IMR-90 (cell line): ENCODE results near the gene SERPINA5. TPM values are rescaled to one million over a fixed set of nuclear protein-coding genes. Genes with fewer than 3 reads are reported as not detected.

ENCODE experiments used
- ATAC-seq: fragments of 200-7000 bp; cut with Tn5 transposase; 2 replicates; pipeline ENCODE4 v1.9.1; 2020; ENCODE audit warnings: low read depth, mild to moderate bottlenecking, moderate library complexity
- BruUV-seq: library from RNA; stranded (reverse); fragments of 400-500 nt; replicated peaks from 2 replicates; lab custom pipeline; 2021; lab: Mats Ljungman, UMichigan
- CTCF ChIA-PET: fragments of 300-600 bp; formaldehyde crosslinking; extraction: SDS; loops from one replicate; lab custom pipeline; 2021; ENCODE audit warnings: antibody characterized with exemption; lab: Yijun Ruan, JAX
- POLR2A ChIA-PET: fragments of 300-600 bp; sonication (Branson Sonifier 250); formaldehyde crosslinking; loops from one replicate; lab custom pipeline; 2022; ENCODE audit warnings: antibody characterized with exemption; ENCODE audit not compliant: unreplicated experiment; lab: Charles Lee
- DNase-seq: peaks from one replicate; pipeline ENCODE4 v3.0.0; 2013
- H2AFZ ChIP-seq: replicated peaks from 2 replicates; pipeline ENCODE3; 2013; ENCODE audit warnings: low read length, mild to moderate bottlenecking; ENCODE audit not compliant: poor library complexity
- H2AK5ac ChIP-seq: 2 replicates; pipeline ENCODE4 v1.6.1; 2013; ENCODE audit warnings: low read depth, low read length, inconsistent platforms
- H2AK9ac ChIP-seq: replicated peaks from 2 replicates; pipeline ENCODE3; 2013; ENCODE audit warnings: mild to moderate bottlenecking, low read depth, low read length, moderate library complexity; ENCODE audit not compliant: poor library complexity
- H2BK120ac ChIP-seq: 2 replicates; pipeline ENCODE4 v1.6.1; 2013; ENCODE audit warnings: low read depth, low read length, inconsistent platforms
- H2BK15ac ChIP-seq: 3 replicates; pipeline ENCODE4 v1.6.1; 2013; ENCODE audit warnings: low read depth, low read length, inconsistent platforms
- H2BK20ac ChIP-seq: 2 replicates; pipeline ENCODE4 v1.6.1; 2013; ENCODE audit warnings: low read depth, mild to moderate bottlenecking, inconsistent platforms, low read length, moderate library complexity
- H2BK5ac ChIP-seq: 2 replicates; pipeline ENCODE4 v1.6.1; 2013; ENCODE audit warnings: mild to moderate bottlenecking, low read depth, low read length, inconsistent platforms; ENCODE audit not compliant: poor library complexity, severe bottlenecking
- H3K14ac ChIP-seq: replicated peaks from 2 replicates; pipeline ENCODE4 v1.6.1; 2013; ENCODE audit warnings: low read depth, low read length, inconsistent platforms
- H3K18ac ChIP-seq: 2 replicates; pipeline ENCODE4 v1.6.1; 2013; ENCODE audit warnings: low read depth, low read length, control low read depth
- H3K23ac ChIP-seq: 2 replicates; pipeline ENCODE4 v1.6.1; 2013; ENCODE audit warnings: low read depth, low read length, inconsistent platforms
- H3K27ac ChIP-seq: 2 replicates; pipeline ENCODE4 v1.5.1; 2013; ENCODE audit warnings: mild to moderate bottlenecking, control low read depth, low read length; ENCODE audit not compliant: insufficient read depth
- H3K27me3 ChIP-seq: 2 replicates; pipeline ENCODE4 v1.6.1; 2013; ENCODE audit warnings: low read length; ENCODE audit not compliant: control insufficient read depth, insufficient read depth
- H3K36me3 ChIP-seq: 2 replicates; pipeline ENCODE4 v1.6.1; 2013; ENCODE audit warnings: low read length, mixed read lengths; ENCODE audit not compliant: control insufficient read depth, insufficient read depth
- H3K4ac ChIP-seq: 2 replicates; pipeline ENCODE4 v1.6.1; 2013; ENCODE audit warnings: low read depth, low read length, inconsistent platforms
- H3K4me1 ChIP-seq: 2 replicates; pipeline ENCODE4 v1.6.1; 2013; ENCODE audit warnings: low read length, mixed read lengths; ENCODE audit not compliant: control insufficient read depth, insufficient read depth
- H3K4me2 ChIP-seq: 2 replicates; pipeline ENCODE4 v1.6.1; 2013; ENCODE audit warnings: low read depth, mild to moderate bottlenecking, control low read depth, low read length, moderate library complexity
- H3K4me3 ChIP-seq: 2 replicates; pipeline ENCODE4 v1.5.1; 2013; ENCODE audit warnings: low read depth, mild to moderate bottlenecking, control low read depth, low read length, moderate library complexity; ENCODE audit not compliant: insufficient read depth
- H3K56ac ChIP-seq: 2 replicates; pipeline ENCODE4 v1.6.1; 2013; ENCODE audit warnings: low read length, inconsistent platforms; ENCODE audit not compliant: insufficient read depth; ENCODE audit errors: extremely low read depth
- H3K79me1 ChIP-seq, 2 experiments: 2 replicates each; pipeline ENCODE4 v1.6.1; 2013; ENCODE audit warnings: low read length in 2 of 2, inconsistent platforms in 1 of 2, low read depth in 1 of 2
- H3K9ac ChIP-seq: 2 replicates; pipeline ENCODE4 v1.6.1; 2013; ENCODE audit warnings: low read depth, low read length, control low read depth
- H3K9me1 ChIP-seq: 2 replicates; pipeline ENCODE4 v1.6.1; 2013; ENCODE audit warnings: low read length, inconsistent platforms; ENCODE audit not compliant: insufficient read depth
- H3K9me3 ChIP-seq: 2 replicates; pipeline ENCODE4 v1.6.1; 2013; ENCODE audit warnings: low read length; ENCODE audit not compliant: control insufficient read depth, insufficient read depth
- H4K20me1 ChIP-seq: 2 replicates; pipeline ENCODE4 v1.6.1; 2013; ENCODE audit warnings: low read length, inconsistent platforms; ENCODE audit not compliant: insufficient read depth
- H4K5ac ChIP-seq: 2 replicates; pipeline ENCODE4 v1.6.1; 2013; ENCODE audit warnings: mild to moderate bottlenecking, low read depth, low read length, control low read depth
- H4K8ac ChIP-seq, 2 experiments: 2 replicates each; pipeline ENCODE4 v1.6.1; 2013; ENCODE audit warnings: low read depth in 2 of 2, low read length in 2 of 2, control low read depth in 1 of 2, inconsistent platforms in 1 of 2
- H4K91ac ChIP-seq: 2 replicates; pipeline ENCODE4 v1.6.1; 2013; ENCODE audit warnings: low read depth, low read length, inconsistent platforms; ENCODE audit not compliant: insufficient read depth
- BHLHE40 ChIP-seq: fragments of 150-350 bp; IDR thresholded peaks from 2 replicates; pipeline ENCODE4 v1.6.1; 2016; ENCODE audit warnings: mild to moderate bottlenecking, low read depth, low read length
- CEBPB ChIP-seq: IDR thresholded peaks from 2 replicates; pipeline ENCODE4 v1.6.1; 2012; ENCODE audit warnings: low read depth, low read length, improper control_type of control experiment
- CHD1 ChIP-seq: IDR thresholded peaks from 2 replicates; pipeline ENCODE4 v1.6.1; 2012; ENCODE audit warnings: low read depth, low read length, improper control_type of control experiment
- ELK1 ChIP-seq: fragments of 150-350 bp; IDR thresholded peaks from 2 replicates; pipeline ENCODE4 v1.6.1; 2016; ENCODE audit warnings: low read depth, mild to moderate bottlenecking, low read length, moderate library complexity, borderline replicate concordance
- FOS ChIP-seq: fragments of 150-350 bp; IDR thresholded peaks from 2 replicates; pipeline ENCODE4 v1.6.1; 2016; ENCODE audit warnings: low read depth, low read length
- MAZ ChIP-seq: IDR thresholded peaks from 2 replicates; pipeline ENCODE4 v1.6.1; 2012; ENCODE audit warnings: low read depth, mild to moderate bottlenecking, low read length, improper control_type of control experiment, moderate library complexity, borderline replicate concordance
- MXI1 ChIP-seq: IDR thresholded peaks from 2 replicates; pipeline ENCODE4 v1.6.1; 2012; ENCODE audit warnings: low read depth, mild to moderate bottlenecking, low read length, moderate library complexity, borderline replicate concordance
- NFE2L2 ChIP-seq: fragments of 150-350 bp; IDR thresholded peaks from 2 replicates; pipeline ENCODE4 v1.6.1; 2016; ENCODE audit warnings: low read depth, mild to moderate bottlenecking, low read length
- RAD21 ChIP-seq: IDR thresholded peaks from 2 replicates; pipeline ENCODE4 v1.6.1; 2012; ENCODE audit warnings: low read length, improper control_type of control experiment
- RCOR1 ChIP-seq: IDR thresholded peaks from 2 replicates; pipeline ENCODE4 v1.6.1; 2012; ENCODE audit warnings: mild to moderate bottlenecking, low read length, improper control_type of control experiment; ENCODE audit not compliant: insufficient replicate concordance
- SMC3 ChIP-seq: fragments of 150-350 bp; IDR thresholded peaks from 2 replicates; pipeline ENCODE4 v1.6.1; 2016; ENCODE audit warnings: low read depth, mild to moderate bottlenecking, antibody characterized with exemption, low read length, moderate library complexity
- WGBS, 2 experiments: methylation state at CpG; one replicate each; pipeline versions ENCODE4 v1.1.5 to v1.1.7; 2013; ENCODE audit warnings: missing lambda C conversion rate in 2 of 2; ENCODE audit not compliant: insufficient read length in 1 of 2; ENCODE audit errors: extremely low coverage in 2 of 2; 5-methylcytosine and 5-hydroxymethylcytosine counted together
- dilution Hi-C: fragments of 300-500 bp; cut with HindIII; formaldehyde crosslinking; loops from one replicate; pipeline ENCODE4 v1.14.3; 2018; ENCODE audit warnings: low sequenced_read_pairs; ENCODE audit not compliant: unreplicated experiment
- in situ Hi-C: fragments of 300-500 bp; cut with MboI; formaldehyde crosslinking; loops from 3 replicates; pipeline ENCODE4 v1.14.3; 2019; ENCODE audit warnings: low sequenced_read_pairs, inconsistent platforms, mixed read lengths
- intact Hi-C: fragments of 100-400 bp; cut with micrococcal nuclease; formaldehyde crosslinking; loops from 2 replicates; pipeline ENCODE4 v1.10.0; 2022
- polyA plus RNA-seq, 3 experiments: library from polyadenylated mRNA; depleted of rRNA; stranded (reverse); fragments of >200 nt; gene quantifications; 2 replicates each; pipeline ENCODE4 v1.2.3, GENCODE V29; 2012; ENCODE audit warnings: low replicate concordance in 1 of 3
- total RNA-seq: library from RNA; depleted of rRNA; stranded (reverse); fragments of >200 nt; gene quantifications from 2 replicates; pipeline ENCODE4 v1.2.3, GENCODE V29; 2012
- TF ChIP-seq, protein P1 (sequence below): conservative IDR thresholded peaks from 2 replicates; pipeline ENCODE4 v1.5.1; 2012; ENCODE audit warnings: mild to moderate bottlenecking, low read depth, low read length, improper control_type of control experiment

SERPINA5 gene
- total and polyA plus RNA-seq, 2 of the 4 experiments (the other 2 are of a cell fraction): not detected

DNA sequence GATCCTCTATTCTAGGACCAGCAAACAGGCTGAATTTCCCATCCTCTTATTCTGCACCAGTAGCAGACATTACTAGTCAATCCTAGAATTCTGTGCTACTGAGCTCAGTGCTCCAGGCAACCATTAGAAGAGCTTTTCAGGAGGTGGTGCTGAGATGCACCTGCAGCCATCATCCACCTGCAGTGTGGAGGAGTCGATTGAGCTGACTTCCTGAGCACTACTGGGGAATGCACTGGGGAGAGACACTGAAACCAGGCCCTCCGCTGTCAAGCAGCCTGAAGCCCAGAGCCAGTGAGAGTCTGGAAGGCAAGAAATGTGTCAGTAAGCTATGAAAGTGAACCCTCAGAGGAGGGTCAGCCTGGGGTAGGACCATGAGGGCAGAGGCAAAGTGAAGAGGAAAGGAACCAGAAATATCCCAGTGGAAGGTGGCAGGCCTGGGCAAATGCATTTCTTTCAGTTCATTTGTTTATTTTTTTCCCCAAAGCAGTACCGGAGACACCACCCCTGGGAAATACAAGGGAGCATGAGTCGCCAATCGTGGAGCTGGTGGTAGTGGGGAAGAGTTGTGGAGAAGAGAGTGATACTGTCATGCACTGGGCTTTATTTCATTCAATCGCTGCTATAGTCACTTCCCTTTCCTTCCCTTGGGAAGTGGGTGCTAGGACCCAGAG lies 43.0 kb upstream of the SERPINA5 start:
- Histone ChIP-seq H4K20me1 (no peaks in the 10 kb centered on the region), H2BK120ac (no peak overlapping the region), H3K36me3 (no peaks in the 10 kb centered on the region), H3K27ac (no peak overlapping the region), H3K9me1 (no peaks in the 10 kb centered on the region), H3K27me3 (no peaks in the 10 kb centered on the region), H2BK5ac (no peak overlapping the region), H3K9me3 (no peaks in the 10 kb centered on the region), H3K4ac (no peak overlapping the region), H3K18ac (no peak overlapping the region), H4K5ac (no peak overlapping the region), H3K9ac (no peak overlapping the region), H3K23ac (no peak overlapping the region), H3K79me1 (no peaks in the 10 kb centered on the region), H2AFZ (no peak overlapping the region), H3K4me2 (no peak overlapping the region), H3K14ac (no peak overlapping the region), H3K4me1 (no peaks in the 10 kb centered on the region), H3K4me3 (no peak overlapping the region), H4K91ac (no peak overlapping the region), H2BK15ac (no peak overlapping the region), H2BK20ac (no peak overlapping the region), H2AK9ac (no peak overlapping the region), H3K56ac (no peak overlapping the region), H2AK5ac (no peak overlapping the region), H4K8ac (no peak overlapping the region)
- no peak for TF ChIP-seq ELK1
- TF ChIP-seq, protein P1, sequence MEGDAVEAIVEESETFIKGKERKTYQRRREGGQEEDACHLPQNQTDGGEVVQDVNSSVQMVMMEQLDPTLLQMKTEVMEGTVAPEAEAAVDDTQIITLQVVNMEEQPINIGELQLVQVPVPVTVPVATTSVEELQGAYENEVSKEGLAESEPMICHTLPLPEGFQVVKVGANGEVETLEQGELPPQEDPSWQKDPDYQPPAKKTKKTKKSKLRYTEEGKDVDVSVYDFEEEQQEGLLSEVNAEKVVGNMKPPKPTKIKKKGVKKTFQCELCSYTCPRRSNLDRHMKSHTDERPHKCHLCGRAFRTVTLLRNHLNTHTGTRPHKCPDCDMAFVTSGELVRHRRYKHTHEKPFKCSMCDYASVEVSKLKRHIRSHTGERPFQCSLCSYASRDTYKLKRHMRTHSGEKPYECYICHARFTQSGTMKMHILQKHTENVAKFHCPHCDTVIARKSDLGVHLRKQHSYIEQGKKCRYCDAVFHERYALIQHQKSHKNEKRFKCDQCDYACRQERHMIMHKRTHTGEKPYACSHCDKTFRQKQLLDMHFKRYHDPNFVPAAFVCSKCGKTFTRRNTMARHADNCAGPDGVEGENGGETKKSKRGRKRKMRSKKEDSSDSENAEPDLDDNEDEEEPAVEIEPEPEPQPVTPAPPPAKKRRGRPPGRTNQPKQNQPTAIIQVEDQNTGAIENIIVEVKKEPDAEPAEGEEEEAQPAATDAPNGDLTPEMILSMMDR: no peak
- no peak for TF ChIP-seq CHD1
- TF ChIP-seq MAZ: no peak
- no peak for TF ChIP-seq RAD21
- TF ChIP-seq CEBPB: no peak
- TF ChIP-seq NFE2L2: no peak
- no peak for TF ChIP-seq RCOR1
- no peak for TF ChIP-seq FOS
- no peak for TF ChIP-seq BHLHE40
- TF ChIP-seq MXI1: no peak
- no peak for TF ChIP-seq SMC3
- no peak for DNase-seq
- dilution Hi-C loops: no loop called here
- WGBS, 2 experiments: 71% methylated on average over 1 of the region's 6 CpGs; no CpG with 5 or more reads in 1 of the 2 experiments
- CTCF ChIA-PET: no interaction called here
- intact Hi-C loops: no loop called here
- no peak for ATAC-seq
- BruUV-seq: no TSS peak
- in situ Hi-C loops: no loop called here
- POLR2A ChIA-PET: no interaction called here
